Mesenchymal stem cell (in vitro differentiated cells and primary cell): ENCODE results near the gene TIMM23.
"Not testable (repeated sequence)": the region's sequence is repeated elsewhere in the genome, so short reads cannot be mapped to it uniquely, and the experiment has no call there.

Experiments used
- DNase-seq: peaks from one replicate; pipeline ENCODE4 v3.0.0-alpha.2; 2013
- H2AFZ ChIP-seq: one replicate; pipeline ENCODE4 v1.6.1; 2013; ENCODE audit warnings: low read depth, mild to moderate bottlenecking, control low read depth, inconsistent platforms, low read length, moderate library complexity
- H2AK5ac ChIP-seq: 2 replicates; pipeline ENCODE4 v1.6.1; 2013; ENCODE audit warnings: low read length, moderate library complexity, mild to moderate bottlenecking, inconsistent platforms; ENCODE audit not compliant: severe bottlenecking
- H2BK120ac ChIP-seq: one replicate; pipeline ENCODE4 v1.6.1; 2013; ENCODE audit warnings: low read depth, mild to moderate bottlenecking, inconsistent platforms, low read length, moderate library complexity
- H2BK12ac ChIP-seq, 2 experiments: one replicate each; pipeline ENCODE4 v1.6.1; 2013; ENCODE audit warnings: inconsistent platforms in 2 of 2, low read length in 2 of 2, mild to moderate bottlenecking in 2 of 2, moderate library complexity in 2 of 2, control low read depth in 1 of 2
- H2BK15ac ChIP-seq: one replicate; pipeline ENCODE4 v1.6.1; 2013; ENCODE audit warnings: mild to moderate bottlenecking, low read depth, inconsistent platforms; ENCODE audit not compliant: poor library complexity, severe bottlenecking
- H2BK5ac ChIP-seq: 2 replicates; pipeline ENCODE4 v1.6.1; 2013; ENCODE audit warnings: low read depth, mild to moderate bottlenecking, low read length, control low read depth, inconsistent platforms; ENCODE audit not compliant: poor library complexity, severe bottlenecking
- H3K14ac ChIP-seq, 2 experiments: one replicate each; pipeline ENCODE4 v1.6.1; 2013; ENCODE audit warnings: inconsistent platforms in 2 of 2, low read length in 2 of 2, control low read depth in 1 of 2, mild to moderate bottlenecking in 1 of 2, moderate library complexity in 1 of 2
- H3K18ac ChIP-seq, 2 experiments: one replicate each; pipeline ENCODE4 v1.6.1; 2013; ENCODE audit warnings: inconsistent platforms in 2 of 2, low read length in 2 of 2, control low read depth in 1 of 2, low read depth in 1 of 2, mild to moderate bottlenecking in 1 of 2
- H3K23ac ChIP-seq, 2 experiments: one replicate each; pipeline ENCODE4 v1.6.1; 2013; ENCODE audit warnings: inconsistent platforms in 2 of 2, low read length in 2 of 2, mild to moderate bottlenecking in 2 of 2, moderate library complexity in 2 of 2, control low read depth in 1 of 2
- H3K27ac ChIP-seq: 2 replicates; pipeline ENCODE4 v1.5.1; 2013; ENCODE audit warnings: mild to moderate bottlenecking, moderate library complexity, low read length, control low read depth, inconsistent platforms; ENCODE audit not compliant: poor library complexity, severe bottlenecking
- H3K27me3 ChIP-seq, 2 experiments: 2 replicates each; pipeline versions ENCODE4 v1.6.1 to v1.7.0; 2013; ENCODE audit warnings: low read length in 2 of 2, mild to moderate bottlenecking in 2 of 2, moderate library complexity in 2 of 2, control low read depth in 1 of 2, inconsistent platforms in 1 of 2; ENCODE audit not compliant: control insufficient read depth in 1 of 2, insufficient read depth in 1 of 2
- H3K36me3 ChIP-seq, 2 experiments: 2 replicates each; pipeline versions ENCODE4 v1.6.1 to v1.7.0; 2013; ENCODE audit warnings: low read length in 2 of 2, control low read depth in 1 of 2, inconsistent platforms in 1 of 2, low read depth in 1 of 2, mild to moderate bottlenecking in 1 of 2; ENCODE audit not compliant: insufficient read depth in 2 of 2, control insufficient read depth in 1 of 2
- H3K4ac ChIP-seq, 2 experiments: one replicate each; pipeline ENCODE4 v1.6.1; 2013; ENCODE audit warnings: inconsistent platforms in 2 of 2, low read length in 2 of 2, mild to moderate bottlenecking in 2 of 2, moderate library complexity in 2 of 2, control low read depth in 1 of 2, low read depth in 1 of 2
- H3K4me1 ChIP-seq: 2 replicates; pipeline ENCODE4 v1.6.1; 2013; ENCODE audit warnings: low read depth, low read length, control low read depth; ENCODE audit not compliant: control insufficient read depth, insufficient read depth
- H3K4me2 ChIP-seq: 2 replicates; pipeline ENCODE4 v1.6.1; 2013; ENCODE audit warnings: low read length, mild to moderate bottlenecking, inconsistent platforms; ENCODE audit not compliant: poor library complexity, severe bottlenecking
- H3K4me3 ChIP-seq, 2 experiments: 2 replicates each; pipeline versions ENCODE4 v1.5.1 to v1.7.0; 2013; ENCODE audit warnings: low read length in 2 of 2, mild to moderate bottlenecking in 2 of 2, control low read depth in 1 of 2, low read depth in 1 of 2; ENCODE audit not compliant: insufficient read depth in 1 of 2
- H3K79me1 ChIP-seq: replicated peaks from 2 replicates; pipeline ENCODE4 v1.6.1; 2013; ENCODE audit warnings: mild to moderate bottlenecking, control low read depth, low read length, inconsistent platforms; ENCODE audit not compliant: poor library complexity, severe bottlenecking
- H3K9ac ChIP-seq: 2 replicates; pipeline ENCODE4 v1.7.0; 2013; ENCODE audit warnings: mild to moderate bottlenecking, low read length, moderate library complexity
- H3K9me3 ChIP-seq: 2 replicates; pipeline ENCODE4 v1.7.0; 2013; ENCODE audit warnings: mild to moderate bottlenecking, low read length; ENCODE audit not compliant: control insufficient read depth
- H4K8ac ChIP-seq: one replicate; pipeline ENCODE4 v1.6.1; 2013; ENCODE audit warnings: inconsistent platforms, mild to moderate bottlenecking, low read length, moderate library complexity
- H4K91ac ChIP-seq: one replicate; pipeline ENCODE4 v1.6.1; 2013; ENCODE audit warnings: mild to moderate bottlenecking, low read length, inconsistent platforms
- WGBS: methylation state at CpG from one replicate; pipeline ENCODE4 v1.1.7; 2013; ENCODE audit warnings: mixed read lengths; 5-methylcytosine and 5-hydroxymethylcytosine counted together

TIMM23 gene

DNA sequence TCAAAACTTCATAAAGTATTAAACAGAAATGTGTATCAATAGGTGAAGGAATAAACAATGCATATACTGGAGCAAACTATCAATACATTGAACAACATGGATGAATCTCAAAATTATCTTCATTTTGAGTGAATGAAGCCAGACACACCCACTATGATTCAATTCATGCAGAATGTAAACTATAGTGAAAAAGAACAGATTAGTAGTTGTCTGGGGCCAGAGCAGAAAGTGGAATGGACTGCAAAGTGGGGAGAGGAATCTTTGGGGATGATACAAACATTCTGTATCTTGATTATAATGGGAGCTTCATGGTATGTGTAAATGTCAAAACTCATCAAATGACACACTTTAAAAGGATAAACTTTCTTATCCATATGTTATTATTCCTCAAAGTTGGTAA lies 23.5 kb upstream of the TIMM23 start:
- H3K4me1 ChIP-seq, H3K4me3 ChIP-seq, H2BK5ac ChIP-seq, H3K4ac ChIP-seq, H2BK120ac ChIP-seq, H4K8ac ChIP-seq, H2BK15ac ChIP-seq, H4K91ac ChIP-seq, H3K9me3 ChIP-seq, H3K9ac ChIP-seq, H3K23ac ChIP-seq, H3K4me2 ChIP-seq, H2BK12ac ChIP-seq, H3K27ac ChIP-seq, H3K27me3 ChIP-seq, H3K14ac ChIP-seq, H2AFZ ChIP-seq, H3K18ac ChIP-seq, H2AK5ac ChIP-seq, H3K79me1 ChIP-seq: not testable (repeated sequence)
- peak; percentile 57 for DNase-seq
- H3K36me3 ChIP-seq, result peaks cover 0 to 12% of the 10 kb centered on the region in 2 experiments

DNA sequence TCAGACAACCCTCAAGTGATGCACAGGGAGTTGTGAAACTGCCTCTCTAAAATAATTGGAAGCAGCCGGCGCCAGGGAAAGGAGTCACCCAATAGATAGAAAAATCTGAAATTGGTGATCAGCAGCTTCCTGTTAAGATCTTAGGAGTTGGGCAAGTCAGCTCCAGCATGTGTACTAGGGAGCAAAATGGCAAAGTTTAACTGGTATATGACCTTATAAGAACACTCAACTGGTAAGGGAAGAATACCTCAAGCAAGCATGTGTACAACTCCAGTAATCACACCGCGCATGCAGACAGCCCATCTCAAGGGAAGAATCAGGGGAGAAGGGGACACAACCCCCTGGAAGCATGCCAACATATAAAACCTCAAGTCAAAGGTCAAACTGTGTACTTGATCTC lies 17.9 kb upstream of the TIMM23 start:
- H3K27ac ChIP-seq, H3K4me1 ChIP-seq, H3K4me3 ChIP-seq, H3K23ac ChIP-seq, H4K8ac ChIP-seq, H3K4me2 ChIP-seq, H4K91ac ChIP-seq, H2BK12ac ChIP-seq, H3K79me1 ChIP-seq, H2BK5ac ChIP-seq, H3K9ac ChIP-seq, H2BK15ac ChIP-seq, H3K36me3 ChIP-seq, H3K9me3 ChIP-seq, H2BK120ac ChIP-seq, H3K14ac ChIP-seq, H3K27me3 ChIP-seq, H2AFZ ChIP-seq, H2AK5ac ChIP-seq, H3K4ac ChIP-seq, DNase-seq, H3K18ac ChIP-seq: not testable (repeated sequence)
- WGBS, result 93% methylated on average over 2 of the region's 4 CpGs

- H4K8ac ChIP-seq, H2BK12ac ChIP-seq, H3K36me3 ChIP-seq, H4K91ac ChIP-seq, H2AK5ac ChIP-seq, H2AFZ ChIP-seq, H3K4me3 ChIP-seq, H3K27ac ChIP-seq, DNase-seq, H2BK5ac ChIP-seq, H3K27me3 ChIP-seq, H3K4ac ChIP-seq, H3K79me1 ChIP-seq, H3K14ac ChIP-seq, H3K18ac ChIP-seq, H3K4me1 ChIP-seq, H2BK120ac ChIP-seq, H3K9me3 ChIP-seq, H3K23ac ChIP-seq, H3K4me2 ChIP-seq, H3K9ac ChIP-seq, H2BK15ac ChIP-seq: not testable (repeated sequence)
- no CpG with 5 or more reads among the region's 6 CpGs for WGBS
Observed at GRCh38 chr10:45956634-45957033, 15.7 kb upstream of the TIMM23 start.

DNA sequence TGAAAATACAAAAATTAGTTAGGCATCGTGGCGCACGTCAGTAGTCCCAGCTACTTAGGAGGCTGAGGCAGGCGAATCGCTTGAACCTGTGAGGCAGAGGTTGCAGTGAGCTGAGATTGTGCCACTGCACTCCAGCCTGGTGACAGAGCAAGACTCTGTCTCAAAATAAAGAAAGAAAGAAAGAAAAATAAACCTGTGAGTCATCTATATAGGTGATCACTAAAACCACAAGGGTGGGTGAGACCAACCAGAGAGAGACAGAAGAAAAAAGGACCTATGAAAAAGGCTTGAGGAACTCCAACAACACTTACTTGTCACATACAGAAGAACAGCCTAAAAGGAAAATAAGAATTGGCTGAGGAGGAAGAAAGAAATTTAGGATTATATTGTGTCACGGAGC lies 14.4 kb upstream of the TIMM23 start:
- WGBS, result 100% methylated on average over 6 of the region's 6 CpGs
- not testable (repeated sequence) for H3K4me1 ChIP-seq, H3K23ac ChIP-seq, H3K9ac ChIP-seq, H3K4me2 ChIP-seq, H3K27me3 ChIP-seq, H3K27ac ChIP-seq, H2AFZ ChIP-seq, H3K14ac ChIP-seq, H3K36me3 ChIP-seq, H3K4me3 ChIP-seq, H2BK120ac ChIP-seq, H3K18ac ChIP-seq, H2BK15ac ChIP-seq, H2AK5ac ChIP-seq, H4K8ac ChIP-seq, H3K79me1 ChIP-seq, H3K4ac ChIP-seq, H4K91ac ChIP-seq, H2BK12ac ChIP-seq, H2BK5ac ChIP-seq, H3K9me3 ChIP-seq, DNase-seq
